Natural killer cell treated with Interleukin-12 subunit alpha and Interleukin-12 subunit beta and Interleukin-15 and Interleukin-18, amount 100 ng/mL, for 72 hours (primary cell): ENCODE results near the gene MROH2A. TPM values are rescaled to one million over a fixed set of nuclear protein-coding genes. Genes with fewer than 3 reads are reported as not detected.

Experiments used
- ATAC-seq, 2 donors: fragments of 150-1000 bp; cut with Tn5 transposase in 1 of 2; sonication (Bioruptor Pico), chemical (Tn5 transposase) in 1 of 2; 2 replicates each; pipeline ENCODE4 v1.10.0; 2021
- DNase-seq: peaks from one replicate; pipeline ENCODE4 v3.0.0; 2022; ENCODE audit warnings: low spot score
- H3K27ac Mint-ChIP-seq, 2 donors: 1 replicate in 1 of 2; 2 replicates in 1 of 2; pipeline ENCODE4 v1.8.0; 2022; ENCODE audit warnings: mixed read lengths in 2 of 2, mild to moderate bottlenecking in 1 of 2, moderate library complexity in 1 of 2
- H3K27me3 Mint-ChIP-seq, 2 donors: 1 replicate in 1 of 2; 2 replicates in 1 of 2; pipeline ENCODE4 v1.8.0; 2022; ENCODE audit warnings: mixed read lengths in 2 of 2
- H3K36me3 Mint-ChIP-seq: one replicate; pipeline ENCODE4 v1.8.0; 2022; ENCODE audit warnings: mixed read lengths
- H3K4me1 Mint-ChIP-seq, 2 donors: 1 replicate in 1 of 2; 2 replicates in 1 of 2; pipeline ENCODE4 v1.8.0; 2022; ENCODE audit warnings: low read depth in 2 of 2, mixed read lengths in 2 of 2, mild to moderate bottlenecking in 1 of 2
- H3K4me3 Mint-ChIP-seq: one replicate; pipeline ENCODE4 v1.8.0; 2022; ENCODE audit warnings: mixed read lengths
- H3K9me3 Mint-ChIP-seq: 2 replicates; pipeline ENCODE4 v1.8.0; 2022; ENCODE audit warnings: mixed read lengths
- total RNA-seq, 2 donors: library from RNA; stranded (reverse); gene quantifications; one replicate each; pipeline ENCODE4 v1.2.3, GENCODE V29; 2022

Gene MROH2A
- total RNA-seq, 2 donors from 2014 or later = not detected

GRCh38 chr2:233779722-233780121, 1.6 kb downstream of the MROH2A start:
- ATAC-seq (peak; percentile 17 to 50), DNase-seq (no peak)
- Mint-ChIP-seq H3K27me3 (peaks cover 44 to 57% of the 10 kb centered on the region in 2 donors), H3K9me3 (no peaks in the 10 kb centered on the region), H3K27ac (no peak overlapping the region), H3K4me1 (no peaks in the 10 kb centered on the region), H3K36me3 (peaks cover 4% of the 10 kb centered on the region), H3K4me3 (no peak overlapping the region)

DNA sequence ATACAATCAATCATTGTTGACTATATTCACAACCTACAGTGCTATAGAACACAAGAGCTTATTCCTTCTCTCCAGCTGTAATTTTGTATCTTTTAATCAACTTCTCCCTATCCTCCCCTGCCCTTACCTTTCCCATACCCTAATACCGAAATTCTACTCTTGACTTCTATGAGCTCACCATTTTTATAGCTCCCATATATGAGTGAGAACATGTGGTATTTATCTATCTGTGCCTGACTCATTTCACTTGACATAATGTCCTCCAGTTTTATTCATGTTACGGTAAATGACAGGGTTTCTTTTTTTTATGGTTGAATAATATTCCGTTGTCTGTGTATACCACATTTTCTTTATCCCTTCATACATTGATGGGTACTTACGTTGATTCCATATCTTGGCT, 2.6 kb downstream of the MROH2A start:
- no peaks in the 10 kb centered on the region for H3K9me3 Mint-ChIP-seq
- ATAC-seq = no peak
- H3K36me3 Mint-ChIP-seq = peaks cover 4% of the 10 kb centered on the region
- peaks cover 40 to 47% of the 10 kb centered on the region in 2 donors for H3K27me3 Mint-ChIP-seq
- H3K27ac Mint-ChIP-seq = no peak overlapping the region
- no peaks in the 10 kb centered on the region for H3K4me1 Mint-ChIP-seq
- no peak for DNase-seq
- H3K4me3 Mint-ChIP-seq = no peak overlapping the region

DNA sequence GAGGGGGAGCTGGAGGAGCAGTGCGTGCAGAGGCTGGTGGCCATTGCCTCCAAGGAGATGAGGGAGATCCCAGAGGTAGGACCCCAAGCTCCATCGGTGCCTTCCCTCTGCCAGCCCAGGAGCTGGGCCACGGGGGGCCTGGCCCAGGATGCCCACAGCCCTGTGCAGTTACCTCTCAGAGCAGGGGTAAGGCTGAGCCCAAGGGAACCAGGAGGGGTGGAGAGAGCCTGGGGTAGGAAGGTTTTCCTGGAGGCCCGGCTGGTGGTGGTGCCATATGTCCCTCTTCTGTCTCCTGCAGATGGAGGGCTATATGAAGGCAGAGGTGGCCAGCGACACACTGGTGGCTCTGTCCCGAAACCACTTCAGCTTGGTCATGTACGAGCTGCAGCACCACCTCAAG, 11.4 kb downstream of the MROH2A start:
- DNase-seq (no peak), ATAC-seq (peak; percentile 28 to 46)
- Mint-ChIP-seq H3K27me3 (peaks cover 7 to 8% of the 10 kb centered on the region in 2 donors), H3K4me1 (no peaks in the 10 kb centered on the region), H3K27ac (no peak overlapping the region), H3K36me3 (no peaks in the 10 kb centered on the region), H3K4me3 (no peak overlapping the region), H3K9me3 (no peaks in the 10 kb centered on the region)

DNA sequence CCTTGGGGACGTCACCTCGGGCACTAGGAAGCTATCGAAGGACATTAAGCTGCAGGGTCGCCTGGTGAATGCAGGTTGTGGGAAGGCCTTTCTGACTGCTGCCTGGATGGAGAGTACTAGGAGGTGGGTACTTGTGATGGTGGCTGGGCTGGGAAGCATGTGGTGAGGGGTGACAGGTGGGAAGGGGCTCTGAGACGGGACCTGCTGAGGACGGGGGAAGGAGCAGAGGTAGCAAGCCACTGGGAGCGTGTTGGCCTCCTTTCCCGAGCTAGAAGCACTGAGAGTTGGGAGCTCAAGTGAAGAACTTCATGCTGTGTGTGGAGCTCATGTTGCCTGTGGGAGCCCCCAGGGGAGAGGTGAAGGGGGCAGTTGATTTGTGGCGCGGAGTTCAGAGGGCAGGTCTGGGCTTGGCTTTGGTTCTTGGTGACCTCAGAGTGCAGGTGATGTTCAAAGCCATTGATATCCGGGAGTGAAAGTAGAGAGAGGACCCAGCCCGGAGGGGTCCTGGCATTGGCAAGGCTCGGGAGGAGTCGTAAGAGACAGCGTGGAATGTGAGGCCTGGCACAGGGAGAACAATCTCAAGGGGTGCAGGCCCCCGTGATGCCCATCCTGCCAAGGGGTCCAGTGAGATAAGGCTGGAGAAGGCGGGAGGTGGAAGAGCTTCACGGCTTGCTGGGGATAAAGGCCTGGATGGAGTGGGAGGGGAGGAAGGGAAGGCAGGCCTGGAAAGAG, 13.2 kb downstream of the MROH2A start:
- DNase-seq = no peak
- no peak overlapping the region for H3K4me3 Mint-ChIP-seq
- peaks cover 3 to 5% of the 10 kb centered on the region in 2 donors for H3K27me3 Mint-ChIP-seq
- no peak overlapping the region for H3K27ac Mint-ChIP-seq
- no peaks in the 10 kb centered on the region for H3K36me3 Mint-ChIP-seq
- H3K9me3 Mint-ChIP-seq = no peaks in the 10 kb centered on the region
- no peaks in the 10 kb centered on the region for H3K4me1 Mint-ChIP-seq
- ATAC-seq = no peak

GRCh38 chr2:233791883-233792329, 13.8 kb downstream of the MROH2A start:
- no peak overlapping the region for H3K27ac Mint-ChIP-seq
- DNase-seq = no peak

GRCh38 chr2:233792720-233793119, 14.6 kb downstream of the MROH2A start:
- ATAC-seq (no peak), DNase-seq (no peak)
- Mint-ChIP-seq H3K4me1 (no peaks in the 10 kb centered on the region), H3K27me3 (peaks cover 0 to 3% of the 10 kb centered on the region in 2 donors), H3K9me3 (no peaks in the 10 kb centered on the region), H3K4me3 (no peak overlapping the region), H3K36me3 (no peaks in the 10 kb centered on the region), H3K27ac (no peak overlapping the region)

More at GRCh38 chr2:233791883-233792329, 13.8 kb downstream of the MROH2A start:
- Mint-ChIP-seq H3K27me3 (peaks cover 0 to 3% of the 10 kb centered on the region in 2 donors), H3K36me3 (no peaks in the 10 kb centered on the region), H3K4me3 (no peak overlapping the region), H3K9me3 (no peaks in the 10 kb centered on the region), H3K4me1 (no peaks in the 10 kb centered on the region)
- ATAC-seq = no peak

DNA sequence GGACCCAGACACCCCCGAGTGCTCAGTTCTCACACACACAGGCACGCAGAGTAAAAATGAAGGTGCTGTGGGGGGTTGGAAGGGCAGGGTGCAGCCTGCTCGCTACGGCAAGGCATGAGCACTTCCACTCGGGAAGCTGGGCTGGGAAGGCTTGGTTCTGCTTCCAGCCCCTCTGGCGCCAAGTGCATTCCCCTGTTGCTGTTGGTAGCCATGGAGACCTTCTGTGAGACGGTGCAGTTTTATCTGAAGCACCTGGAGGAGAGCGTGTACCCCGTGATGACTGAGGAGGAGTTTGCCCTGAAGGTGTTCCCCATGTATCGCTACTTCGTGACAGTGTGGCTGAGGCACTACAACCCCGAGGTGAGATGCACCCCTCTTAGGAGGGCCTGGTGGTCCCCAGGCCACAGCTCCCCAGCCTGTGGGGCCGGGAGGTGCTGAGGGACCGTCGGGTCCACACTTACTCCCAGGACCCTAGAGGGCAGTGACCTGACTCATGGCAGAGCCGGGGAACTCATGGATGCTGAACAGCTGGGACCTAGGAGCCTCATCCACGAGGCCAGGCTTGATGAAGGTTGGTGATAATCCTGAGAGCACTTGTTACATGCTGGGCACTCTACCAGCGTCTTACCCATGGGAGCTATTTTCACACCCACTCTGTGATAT, 15.5 kb downstream of the MROH2A start:
- Mint-ChIP-seq H3K27me3 (peaks cover 0 to 5% of the 10 kb centered on the region in 2 donors), H3K9me3 (no peaks in the 10 kb centered on the region), H3K27ac (no peak overlapping the region), H3K36me3 (no peaks in the 10 kb centered on the region), H3K4me1 (no peaks in the 10 kb centered on the region), H3K4me3 (no peak overlapping the region)
- DNase-seq (no peak), ATAC-seq (no peak)

- Mint-ChIP-seq H3K27ac (no peak overlapping the region), H3K4me3 (no peak overlapping the region), H3K4me1 (no peaks in the 10 kb centered on the region), H3K36me3 (no peaks in the 10 kb centered on the region), H3K9me3 (no peaks in the 10 kb centered on the region), H3K27me3 (peaks cover 0 to 3% of the 10 kb centered on the region in 2 donors)
- ATAC-seq (no peak), DNase-seq (peak; percentile 26)
These were observed 16.1 kb downstream of the MROH2A start for GRCh38 chr2:233794128-233794658.

DNA sequence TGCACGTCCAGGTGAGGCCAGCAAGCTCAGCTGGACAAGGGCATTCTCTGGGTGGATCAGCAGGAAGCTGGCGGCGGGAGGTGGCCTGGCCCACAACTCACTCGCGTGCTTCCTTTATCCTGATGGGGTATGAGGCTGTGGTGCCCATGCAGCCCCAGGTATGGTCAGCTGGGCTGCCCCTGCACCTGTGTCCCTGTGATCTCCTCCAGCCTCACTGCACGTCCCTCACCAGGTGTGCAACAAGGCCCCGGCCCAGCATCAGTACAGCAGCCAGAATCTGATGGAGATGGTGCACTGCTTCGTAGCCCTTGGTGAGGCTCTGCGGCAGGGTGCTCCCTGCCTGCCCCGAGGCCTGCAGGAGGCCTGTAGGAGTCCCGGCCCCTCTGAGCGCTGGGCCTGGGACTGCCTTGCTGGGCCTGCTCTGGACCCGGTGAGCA, 17.6 kb downstream of the MROH2A start:
- Mint-ChIP-seq H3K4me3 (no peak overlapping the region), H3K27ac (no peak overlapping the region), H3K27me3 (peaks cover 5 to 7% of the 10 kb centered on the region in 2 donors), H3K36me3 (no peaks in the 10 kb centered on the region), H3K4me1 (peaks cover 0 to 3% of the 10 kb centered on the region in 2 donors), H3K9me3 (no peaks in the 10 kb centered on the region)
- ATAC-seq (peak in 1 of 2 donors; percentile 9), DNase-seq (peak; percentile 60)

DNA sequence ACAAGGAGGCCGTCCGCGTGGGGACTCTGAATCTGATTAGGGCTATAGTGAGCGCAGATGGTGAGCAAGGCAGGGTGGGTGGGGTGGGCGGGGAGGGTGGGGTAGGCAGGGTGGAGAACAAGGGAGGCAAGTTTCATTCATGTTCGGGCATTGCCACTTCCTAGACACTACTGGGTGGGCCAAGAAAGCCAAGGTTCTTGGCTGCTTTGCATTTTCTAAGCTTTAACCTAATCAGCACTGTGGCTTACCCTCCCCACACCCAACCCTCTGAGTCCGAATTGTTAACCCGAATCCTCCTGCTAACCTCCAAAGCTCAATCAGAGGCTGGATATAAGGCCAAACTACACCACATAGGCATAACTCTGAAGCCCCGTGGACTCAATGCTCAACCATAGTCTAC, 18.1 kb downstream of the MROH2A start:
- Mint-ChIP-seq H3K36me3 (no peaks in the 10 kb centered on the region), H3K4me1 (peaks cover 0 to 3% of the 10 kb centered on the region in 2 donors), H3K27me3 (peaks cover 5 to 9% of the 10 kb centered on the region in 2 donors), H3K27ac (no peak overlapping the region), H3K9me3 (no peaks in the 10 kb centered on the region), H3K4me3 (no peak overlapping the region)
- no peak for ATAC-seq
- no peak for DNase-seq

DNA sequence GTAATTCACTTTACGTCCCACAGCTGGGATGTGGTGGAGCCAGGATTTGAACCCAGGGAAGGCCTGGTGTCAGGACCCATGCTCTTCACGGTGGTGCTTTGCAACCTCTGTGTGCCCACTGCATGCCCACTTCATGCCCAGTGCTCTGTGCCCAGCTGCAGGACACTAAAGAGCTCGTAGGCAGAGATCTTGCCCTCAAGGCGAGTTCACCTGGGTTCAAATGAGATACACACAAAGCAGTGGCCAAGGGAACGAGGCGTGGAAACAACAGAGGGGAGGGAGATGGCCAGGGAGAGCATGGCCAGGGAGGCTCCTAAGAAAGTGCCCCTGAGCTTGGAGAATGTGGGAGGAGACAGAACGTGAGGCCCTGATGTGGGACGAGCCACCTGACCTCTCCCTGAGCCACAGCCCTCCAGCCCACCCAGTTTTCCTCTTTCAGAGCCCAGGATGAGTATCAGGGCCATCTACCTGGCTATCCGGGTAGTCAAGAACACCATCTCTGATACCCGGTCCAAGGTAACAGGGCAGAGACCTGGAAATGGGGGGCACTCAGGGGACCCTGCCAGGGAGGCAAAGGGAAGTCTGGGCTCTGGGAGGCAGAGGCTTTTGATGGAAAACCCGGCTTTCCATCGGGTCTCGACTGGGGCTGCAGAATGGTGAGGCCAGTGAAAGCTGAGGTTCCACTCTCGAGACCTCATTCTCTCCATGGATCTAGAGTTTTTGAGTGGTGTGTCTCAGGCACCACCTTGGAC, 20.4 kb downstream of the MROH2A start:
- Mint-ChIP-seq H3K36me3 (no peaks in the 10 kb centered on the region), H3K27ac (no peak overlapping the region), H3K4me1 (peaks cover 0 to 3% of the 10 kb centered on the region in 2 donors), H3K27me3 (peaks cover 10 to 17% of the 10 kb centered on the region in 2 donors), H3K4me3 (no peak overlapping the region), H3K9me3 (no peaks in the 10 kb centered on the region)
- no peak for ATAC-seq
- DNase-seq = peak; percentile 45

DNA sequence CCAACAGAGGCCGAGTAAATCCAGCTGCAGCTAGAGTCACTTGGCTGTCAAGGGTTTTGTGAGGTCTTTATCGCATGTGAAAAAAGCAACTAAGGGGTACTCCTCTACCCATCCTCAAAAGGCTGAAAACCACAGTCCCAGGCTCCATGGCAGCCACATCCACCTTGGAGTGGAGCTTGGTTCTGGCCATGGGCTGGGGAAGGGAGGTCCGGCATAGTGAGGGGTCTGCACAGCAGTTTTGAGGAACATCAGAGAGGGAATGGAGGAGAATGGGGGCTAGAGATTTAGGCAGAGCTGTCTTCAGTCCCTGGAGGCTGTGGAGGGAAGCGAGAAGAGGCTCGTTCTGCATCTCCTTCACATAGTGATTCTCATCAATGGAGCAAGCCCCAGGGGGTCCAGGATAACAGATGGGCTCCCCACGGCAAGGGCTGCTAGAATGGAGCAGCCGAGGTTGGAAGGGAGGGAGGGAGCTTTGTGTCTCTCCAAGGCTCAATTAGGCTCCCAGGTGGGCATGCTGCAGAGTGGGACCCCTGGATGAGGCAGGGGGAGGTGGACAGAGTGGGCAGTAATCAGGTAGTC, 21.0 kb downstream of the MROH2A start:
- H3K4me1 Mint-ChIP-seq = peaks cover 0 to 3% of the 10 kb centered on the region in 2 donors
- H3K36me3 Mint-ChIP-seq = no peaks in the 10 kb centered on the region
- H3K27me3 Mint-ChIP-seq = peaks cover 10 to 19% of the 10 kb centered on the region in 2 donors

GRCh38 chr2:233799716-233800115, 21.6 kb downstream of the MROH2A start:
- Mint-ChIP-seq H3K27me3 (peaks cover 10 to 24% of the 10 kb centered on the region in 2 donors), H3K27ac (no peak overlapping the region), H3K9me3 (no peaks in the 10 kb centered on the region), H3K4me3 (no peak overlapping the region), H3K36me3 (no peaks in the 10 kb centered on the region), H3K4me1 (peaks cover 0 to 3% of the 10 kb centered on the region in 2 donors)
- DNase-seq (peak; percentile 37), ATAC-seq (no peak)

More for the DNA sequence above, 21.0 kb downstream of the MROH2A start:
- no peak overlapping the region for H3K4me3 Mint-ChIP-seq
- H3K27ac Mint-ChIP-seq = no peak overlapping the region
- no peak for ATAC-seq
- peak; percentile 42 for DNase-seq
- H3K9me3 Mint-ChIP-seq = no peaks in the 10 kb centered on the region
